GM12875 (cell line): ENCODE measurements around the gene ADTRP.

Experiments
- H3K4me3 ChIP-seq: one replicate; pipeline ENCODE4 v1.5.1; 2011; ENCODE audit warnings: low read depth, low read length, control low read depth
- TF ChIP-seq, protein P1 (sequence below): IDR thresholded peaks from 2 replicates; pipeline ENCODE4 v1.5.1; 2011; ENCODE audit warnings: low read depth, mild to moderate bottlenecking, control low read depth, inconsistent platforms, low read length, moderate library complexity, borderline replicate concordance; ENCODE audit not compliant: insufficient read depth

The ADTRP gene

DNA sequence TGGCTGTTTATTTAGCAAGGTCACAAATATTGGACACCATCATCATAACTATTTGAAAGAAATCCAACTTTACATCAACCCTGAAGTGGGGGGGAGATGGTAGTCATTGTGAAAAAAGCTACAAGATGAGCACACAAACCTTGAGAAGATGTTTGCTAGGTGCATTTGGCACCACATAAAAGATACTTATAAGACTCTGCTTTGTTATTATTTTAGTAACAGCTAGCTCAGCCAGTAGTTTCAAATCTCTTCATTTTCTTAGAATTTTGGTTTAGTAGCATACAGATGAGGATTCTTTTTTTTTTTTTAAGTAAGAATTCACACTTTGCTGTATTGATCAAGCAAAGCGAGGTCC is 14.4 kb downstream of the ADTRP start:
- TF ChIP-seq, protein P1, sequence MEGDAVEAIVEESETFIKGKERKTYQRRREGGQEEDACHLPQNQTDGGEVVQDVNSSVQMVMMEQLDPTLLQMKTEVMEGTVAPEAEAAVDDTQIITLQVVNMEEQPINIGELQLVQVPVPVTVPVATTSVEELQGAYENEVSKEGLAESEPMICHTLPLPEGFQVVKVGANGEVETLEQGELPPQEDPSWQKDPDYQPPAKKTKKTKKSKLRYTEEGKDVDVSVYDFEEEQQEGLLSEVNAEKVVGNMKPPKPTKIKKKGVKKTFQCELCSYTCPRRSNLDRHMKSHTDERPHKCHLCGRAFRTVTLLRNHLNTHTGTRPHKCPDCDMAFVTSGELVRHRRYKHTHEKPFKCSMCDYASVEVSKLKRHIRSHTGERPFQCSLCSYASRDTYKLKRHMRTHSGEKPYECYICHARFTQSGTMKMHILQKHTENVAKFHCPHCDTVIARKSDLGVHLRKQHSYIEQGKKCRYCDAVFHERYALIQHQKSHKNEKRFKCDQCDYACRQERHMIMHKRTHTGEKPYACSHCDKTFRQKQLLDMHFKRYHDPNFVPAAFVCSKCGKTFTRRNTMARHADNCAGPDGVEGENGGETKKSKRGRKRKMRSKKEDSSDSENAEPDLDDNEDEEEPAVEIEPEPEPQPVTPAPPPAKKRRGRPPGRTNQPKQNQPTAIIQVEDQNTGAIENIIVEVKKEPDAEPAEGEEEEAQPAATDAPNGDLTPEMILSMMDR = no peak
- H3K4me3 ChIP-seq = no peak overlapping the region

DNA sequence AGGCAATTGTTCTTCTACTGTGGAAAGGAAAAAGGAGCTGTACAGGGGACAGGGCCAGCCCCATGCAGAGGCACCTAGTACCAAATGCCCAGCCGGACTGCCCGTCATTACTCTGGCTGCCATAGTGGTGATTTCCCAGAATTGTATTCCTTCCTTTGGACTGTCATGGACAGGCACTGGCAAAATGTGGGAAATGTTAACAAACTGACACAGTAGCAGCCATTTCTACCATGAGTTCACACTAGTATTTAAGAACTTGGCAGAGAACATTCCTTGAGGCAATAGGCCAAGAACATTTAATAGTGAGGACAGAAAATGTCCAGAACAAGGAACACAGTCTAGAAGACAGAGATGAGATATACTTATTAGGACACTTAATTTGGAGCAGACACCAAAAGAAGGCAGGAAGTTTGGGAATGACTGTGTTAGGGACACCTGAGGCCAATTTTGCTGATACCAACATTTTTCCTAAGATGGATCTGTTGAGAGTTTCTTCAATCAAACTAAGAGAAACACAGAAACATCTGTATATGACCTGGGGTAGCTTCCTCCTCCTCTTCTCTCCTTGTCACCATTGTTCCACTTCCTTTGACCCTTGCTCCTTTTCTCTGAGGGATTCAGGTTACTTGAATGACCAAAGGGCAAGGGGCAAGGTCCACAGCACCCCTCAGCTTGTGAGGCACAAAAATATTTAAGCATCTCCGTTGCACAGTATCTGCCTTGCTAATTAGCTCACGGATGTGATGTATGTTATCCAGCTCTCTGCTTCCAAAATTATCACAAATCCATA is 14.9 kb downstream of the ADTRP start:
- TF ChIP-seq, protein P1 = no peak
- no peak overlapping the region for H3K4me3 ChIP-seq

DNA sequence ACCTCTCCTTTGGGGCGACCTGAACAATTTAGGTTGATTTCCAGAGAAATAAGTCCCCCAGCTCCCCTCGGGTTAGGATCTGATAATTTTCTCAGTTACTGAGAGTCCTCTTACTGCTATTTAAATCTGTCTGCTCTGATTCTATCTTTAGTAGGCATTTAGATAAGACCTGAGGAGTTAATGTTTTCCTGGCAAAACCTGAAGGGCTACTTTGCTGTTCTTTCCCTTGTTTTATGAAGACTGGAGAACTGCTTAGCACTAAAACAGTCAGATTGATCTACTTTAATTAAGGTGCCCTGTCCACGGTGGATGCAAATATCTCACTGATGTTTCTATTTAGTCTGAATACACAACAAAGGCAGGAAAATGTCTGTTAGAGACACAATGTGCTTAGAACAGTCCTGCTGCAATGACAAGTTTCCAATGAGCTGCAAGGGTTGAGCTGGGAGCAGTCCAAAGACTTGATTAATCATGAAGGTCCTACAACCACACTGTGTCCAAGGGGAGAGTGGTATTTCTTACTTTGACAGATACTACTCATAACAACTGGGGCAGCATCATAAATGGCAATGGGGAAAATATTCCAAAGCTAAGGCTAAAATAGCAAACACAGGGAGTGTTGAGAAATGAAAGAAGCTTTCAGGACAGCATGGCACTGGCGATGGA is 15.7 kb downstream of the ADTRP start:
- TF ChIP-seq, protein P1 = no peak
- H3K4me3 ChIP-seq = no peak overlapping the region

DNA sequence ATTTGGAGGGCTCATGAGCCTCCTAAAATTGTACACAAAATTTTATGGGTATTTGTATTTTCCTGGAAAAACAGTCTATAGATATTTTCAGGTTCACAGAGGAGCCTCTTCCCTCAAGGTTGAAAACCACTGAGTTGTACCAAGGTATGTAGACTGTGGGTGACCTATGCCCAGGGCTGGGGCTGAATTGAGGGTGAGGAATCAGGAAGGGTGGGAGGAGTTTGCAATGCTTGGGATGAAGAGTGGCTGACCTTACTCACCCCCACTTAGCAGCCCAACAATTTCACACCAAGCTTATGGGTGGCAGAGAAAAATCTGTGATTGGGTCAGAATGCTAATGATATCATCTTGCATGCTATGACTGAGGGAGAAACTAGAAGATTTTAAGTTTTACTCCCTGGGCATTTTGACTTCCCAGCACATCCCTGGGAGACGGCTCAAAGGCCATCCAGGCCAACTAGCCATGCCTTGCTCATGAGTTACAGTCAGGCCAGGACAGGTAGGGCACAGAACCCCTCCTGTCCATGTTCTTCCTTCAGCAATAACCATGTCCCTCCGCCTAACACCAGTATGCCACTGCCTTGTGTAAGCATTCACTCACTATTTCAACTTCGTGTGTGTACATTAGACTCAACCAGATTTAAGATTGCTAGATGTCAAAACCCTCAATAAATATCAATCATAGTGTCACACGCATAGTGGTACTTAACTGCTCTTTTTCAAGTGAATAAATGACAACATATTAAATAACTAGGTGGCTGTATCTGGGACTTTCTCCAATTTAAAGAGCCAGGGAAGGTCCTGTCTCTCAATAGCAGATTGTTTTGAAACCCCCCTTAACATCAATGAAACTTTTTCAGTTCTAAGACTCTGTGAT is 16.6 kb downstream of the ADTRP start:
- TF ChIP-seq, protein P1 = no peak

DNA sequence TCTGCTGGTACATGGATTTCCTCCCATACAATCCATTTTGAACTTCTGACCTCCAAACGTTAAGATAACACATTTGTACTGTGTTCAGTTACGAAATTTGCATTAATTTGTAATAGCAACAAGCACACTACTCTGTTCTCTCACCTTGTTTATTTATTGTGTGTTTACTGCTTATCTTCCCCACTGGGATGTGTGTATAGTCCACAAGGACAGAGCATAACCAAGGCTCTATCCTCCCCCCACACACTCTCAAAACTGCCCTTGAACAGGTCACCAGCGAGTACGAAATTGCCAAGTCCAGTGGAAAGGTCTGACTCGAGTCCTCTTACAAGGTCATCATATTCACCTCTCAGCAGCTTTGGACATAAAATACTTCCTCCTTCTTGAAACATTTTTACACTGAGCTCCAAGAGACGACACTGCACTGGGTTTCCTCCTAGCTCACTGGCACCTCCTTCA is 18.6 kb downstream of the ADTRP start:
- no peak overlapping the region for H3K4me3 ChIP-seq
- TF ChIP-seq, protein P1 = no peak

More for the DNA sequence above, 16.6 kb downstream of the ADTRP start:
- no peak overlapping the region for H3K4me3 ChIP-seq

DNA sequence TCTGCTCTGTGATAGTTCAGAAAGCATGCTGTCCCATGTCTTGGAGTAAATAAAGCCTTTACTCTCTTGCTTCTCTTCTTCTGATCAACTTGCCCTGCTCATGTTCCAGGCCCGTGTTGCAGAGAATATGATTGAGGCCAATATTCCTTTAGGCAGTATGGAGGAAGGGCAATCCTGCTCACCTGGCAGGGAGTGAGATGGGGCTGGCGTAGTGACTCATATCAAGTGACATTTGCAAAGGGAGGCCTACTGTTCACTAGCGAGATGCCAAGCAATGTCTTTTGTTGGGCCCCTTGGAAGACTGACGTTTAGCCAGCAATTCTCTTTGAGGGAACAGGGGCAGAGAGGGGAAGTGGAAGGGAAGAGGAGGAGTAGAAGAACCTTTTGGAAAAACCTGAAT is 19.7 kb downstream of the ADTRP start:
- H3K4me3 ChIP-seq = no peak overlapping the region
- TF ChIP-seq, protein P1 = no peak

DNA sequence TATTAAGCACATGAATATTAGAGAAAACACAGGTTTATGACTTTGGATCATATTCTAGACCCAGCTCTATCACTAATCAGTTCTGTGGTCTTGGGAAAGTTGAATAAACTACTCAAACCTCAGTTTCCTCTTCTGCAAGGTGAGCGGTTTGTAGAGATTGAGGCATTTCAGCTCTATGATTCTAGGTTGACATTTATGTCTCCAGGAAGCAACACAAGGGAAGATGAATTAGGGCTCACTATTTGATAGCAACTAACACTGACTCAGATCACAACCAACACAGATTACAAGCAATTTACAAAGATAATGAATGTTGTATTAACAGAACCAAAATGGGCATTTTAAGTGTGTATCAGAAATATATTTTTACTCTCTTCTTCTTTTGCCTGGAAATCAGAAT is 21.9 kb downstream of the ADTRP start:
- TF ChIP-seq, protein P1 = no peak
- H3K4me3 ChIP-seq = no peak overlapping the region
